ENCODE data around the gene STON2.
A peak's percentile ranks its signal among the peaks of the same experiment; 100 is the strongest.

STON2 gene

GRCh38 chr14:81219759-81220579 is 180.2 kb downstream of the STON2 start:
- peak in 1 of 2 experiments; percentile 29 for DNase-seq

GRCh38 chr14:81219210-81219758 is 180.8 kb downstream of the STON2 start:
- peak; percentile 79 for DNase-seq

DNA sequence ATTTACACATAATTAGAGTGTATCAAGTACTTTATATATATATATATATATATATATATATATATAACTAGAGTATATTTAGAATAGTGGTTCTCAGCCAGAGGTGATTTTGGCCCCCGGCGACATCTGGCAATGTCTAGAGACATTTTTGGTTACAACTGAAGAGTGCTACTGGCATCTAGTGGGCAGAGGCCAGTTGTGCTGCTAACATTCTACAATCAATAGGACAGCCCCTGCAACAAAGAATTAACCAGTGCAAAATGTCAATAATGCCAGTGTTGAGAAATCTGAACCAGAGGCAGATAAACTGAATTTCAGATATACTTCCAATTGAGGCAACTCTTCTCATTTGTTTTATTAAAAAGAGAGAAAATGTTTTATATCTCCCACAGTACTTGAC is 188.3 kb downstream of the STON2 start:
- peak; percentile 18 to 31 for DNase-seq

Measured in activated CD4-positive, alpha-beta T cell treated with anti-CD3 and anti-CD28 coated beads, Interleukin-2, amount 50 U/mL, for 4 hours (primary cell).